ENCODE results near the gene SAMD11. TPM values are rescaled to one million over a fixed set of nuclear protein-coding genes. Genes with fewer than 3 reads are reported as not detected.

Gene SAMD11
- total and polyA plus RNA-seq, 2 of the 13 experiments (the other 11 are each of a cell fraction or from before 2014, with no cell fraction given), result 0.11 TPM; not detected in 1

DNA sequence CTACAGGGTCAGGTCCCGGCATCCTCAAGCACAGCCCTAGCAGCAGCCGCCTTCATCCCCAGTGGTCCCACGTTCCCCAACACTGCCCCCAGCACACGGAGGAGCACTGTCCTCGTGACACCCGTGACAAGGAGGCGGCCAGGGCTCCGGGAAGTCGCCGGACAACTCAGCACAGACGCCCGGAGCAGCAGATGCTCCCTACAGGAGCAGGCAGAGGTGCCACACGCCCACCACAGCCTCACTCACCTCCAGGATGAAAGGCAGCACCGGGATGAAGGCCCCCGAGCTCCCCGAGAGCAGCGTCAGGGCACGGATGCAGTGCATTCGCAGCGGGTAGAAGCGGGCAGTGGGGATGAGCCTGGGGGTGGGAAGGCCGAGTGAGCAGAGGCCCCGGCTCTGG is 27.2 kb downstream of the SAMD11 start:
- Histone ChIP-seq H3K36me3 (replicated peaks in 1 of 2; ENCODE audit: control insufficient read depth in 1 of 2, insufficient read depth in 2 of 2, low read length in 2 of 2) (peaks cover 53 to 94% of the 10 kb centered on the region in 2 experiments), H3K9me3 (ENCODE audit: low read length) (no peaks in the 10 kb centered on the region), H3K4me3 (replicated peaks in 1 of 3; ENCODE audit: insufficient read depth in 1 of 3, low read depth in 2 of 3, low read length in 3 of 3) (no peak overlapping the region), H3K4me1 (ENCODE audit: insufficient read depth, low read length) (no peaks in the 10 kb centered on the region), H4K20me1 (ENCODE audit: insufficient read depth, low read length) (peaks cover 3% of the 10 kb centered on the region; the same call in 1 of the 2 replicates), H3K4me2 (ENCODE audit: low read depth, low read length) (no peak overlapping the region), H3K79me2 (ENCODE audit: insufficient read depth, low read length) (no peaks in the 10 kb centered on the region), H3K27me3 (ENCODE audit: control insufficient read depth in 1 of 2, insufficient read depth in 2 of 2, low read length in 2 of 2) (no peaks in the 10 kb centered on the region), H2AFZ (ENCODE audit: low read length) (no peak overlapping the region), H3K27ac (ENCODE audit: extremely low read length, insufficient read depth, low read length) (no peak overlapping the region), H3K9ac (ENCODE audit: insufficient read depth, low read depth, low read length) (no peak overlapping the region)
- intact Hi-C loops (cut with micrococcal nuclease; ENCODE audit: unreplicated experiment) (no loop called here), in situ Hi-C loops (cut with HindIII; ENCODE audit: extremely low pct_ligation_motif_present, low pct_unique_long_range_greater_than_20kb) (no loop called here)
- ATAC-seq (no peak), FAIRE-seq (no peak), DNase-seq (ENCODE audit: low spot score) (no peak)
- WGBS (ENCODE audit: low lambda C conversion rate), result 100% methylated on average over 7 of the region's 23 CpGs
- no TSS peak for BruUV-seq (replicated peaks)
- ChIA-PET POLR2A (no interaction called here), CTCF (ENCODE audit: low intra/inter-chr PET ratio, low total read pairs) (no interaction called here)
- peak; percentile 32; the same call in 1 of the 2 replicates for TF ChIP-seq RBFOX2 (IDR thresholded peaks at IDR 0.05; ENCODE audit: low read depth, low read length)
- no peak for TF ChIP-seq ZNF891 (CRISPR knock-in tag; IDR thresholded peaks at IDR 0.05)

DNA sequence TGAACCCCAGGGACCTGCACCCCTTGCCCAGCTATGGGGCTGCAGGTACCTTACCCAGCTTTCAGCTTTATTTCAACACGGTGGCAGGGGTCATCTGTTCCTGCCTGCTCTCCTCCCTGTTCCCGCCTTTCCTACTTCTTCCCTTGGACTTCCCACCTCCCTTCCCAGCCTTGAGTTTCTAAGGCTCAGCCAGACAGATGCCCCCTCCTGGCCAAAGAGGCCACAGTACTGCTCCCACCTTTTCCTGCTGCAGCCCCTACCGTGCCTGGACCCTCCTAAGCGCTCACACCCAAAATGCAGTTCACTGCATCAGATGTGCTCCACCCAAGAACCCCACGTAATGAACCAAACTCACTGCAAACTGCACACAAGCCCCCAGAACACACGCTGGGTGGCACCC is 27.6 kb downstream of the SAMD11 start:
- Histone ChIP-seq H3K9me3 (ENCODE audit: low read length) (no peaks in the 10 kb centered on the region), H4K20me1 (ENCODE audit: insufficient read depth, low read length) (peaks cover 3% of the 10 kb centered on the region; the same call in 1 of the 2 replicates), H3K27ac (ENCODE audit: extremely low read length, insufficient read depth, low read length) (no peak overlapping the region), H3K36me3 (replicated peaks in 1 of 2; ENCODE audit: control insufficient read depth in 1 of 2, insufficient read depth in 2 of 2, low read length in 2 of 2) (peaks cover 50 to 94% of the 10 kb centered on the region in 2 experiments), H3K9ac (ENCODE audit: insufficient read depth, low read depth, low read length) (no peak overlapping the region), H2AFZ (ENCODE audit: low read length) (no peak overlapping the region), H3K4me2 (ENCODE audit: low read depth, low read length) (no peak overlapping the region), H3K4me3 (replicated peaks in 1 of 3; ENCODE audit: insufficient read depth in 1 of 3, low read depth in 2 of 3, low read length in 3 of 3) (no peak overlapping the region), H3K79me2 (ENCODE audit: insufficient read depth, low read length) (no peaks in the 10 kb centered on the region), H3K4me1 (ENCODE audit: insufficient read depth, low read length) (no peaks in the 10 kb centered on the region), H3K27me3 (ENCODE audit: control insufficient read depth in 1 of 2, insufficient read depth in 2 of 2, low read length in 2 of 2) (no peaks in the 10 kb centered on the region)
- in situ Hi-C loops (cut with HindIII; ENCODE audit: extremely low pct_ligation_motif_present, low pct_unique_long_range_greater_than_20kb) (no loop called here), intact Hi-C loops (cut with micrococcal nuclease; ENCODE audit: unreplicated experiment) (no loop called here)
- CTCF ChIA-PET (ENCODE audit: low intra/inter-chr PET ratio, low total read pairs), result no interaction called here
- no TSS peak for BruUV-seq (replicated peaks)
- WGBS (ENCODE audit: low lambda C conversion rate), result 89% methylated on average over 6 of the region's 6 CpGs
- ATAC-seq, result peak; percentile 48
- POLR2A ChIA-PET, result no interaction called here
- TF ChIP-seq, protein P1, sequence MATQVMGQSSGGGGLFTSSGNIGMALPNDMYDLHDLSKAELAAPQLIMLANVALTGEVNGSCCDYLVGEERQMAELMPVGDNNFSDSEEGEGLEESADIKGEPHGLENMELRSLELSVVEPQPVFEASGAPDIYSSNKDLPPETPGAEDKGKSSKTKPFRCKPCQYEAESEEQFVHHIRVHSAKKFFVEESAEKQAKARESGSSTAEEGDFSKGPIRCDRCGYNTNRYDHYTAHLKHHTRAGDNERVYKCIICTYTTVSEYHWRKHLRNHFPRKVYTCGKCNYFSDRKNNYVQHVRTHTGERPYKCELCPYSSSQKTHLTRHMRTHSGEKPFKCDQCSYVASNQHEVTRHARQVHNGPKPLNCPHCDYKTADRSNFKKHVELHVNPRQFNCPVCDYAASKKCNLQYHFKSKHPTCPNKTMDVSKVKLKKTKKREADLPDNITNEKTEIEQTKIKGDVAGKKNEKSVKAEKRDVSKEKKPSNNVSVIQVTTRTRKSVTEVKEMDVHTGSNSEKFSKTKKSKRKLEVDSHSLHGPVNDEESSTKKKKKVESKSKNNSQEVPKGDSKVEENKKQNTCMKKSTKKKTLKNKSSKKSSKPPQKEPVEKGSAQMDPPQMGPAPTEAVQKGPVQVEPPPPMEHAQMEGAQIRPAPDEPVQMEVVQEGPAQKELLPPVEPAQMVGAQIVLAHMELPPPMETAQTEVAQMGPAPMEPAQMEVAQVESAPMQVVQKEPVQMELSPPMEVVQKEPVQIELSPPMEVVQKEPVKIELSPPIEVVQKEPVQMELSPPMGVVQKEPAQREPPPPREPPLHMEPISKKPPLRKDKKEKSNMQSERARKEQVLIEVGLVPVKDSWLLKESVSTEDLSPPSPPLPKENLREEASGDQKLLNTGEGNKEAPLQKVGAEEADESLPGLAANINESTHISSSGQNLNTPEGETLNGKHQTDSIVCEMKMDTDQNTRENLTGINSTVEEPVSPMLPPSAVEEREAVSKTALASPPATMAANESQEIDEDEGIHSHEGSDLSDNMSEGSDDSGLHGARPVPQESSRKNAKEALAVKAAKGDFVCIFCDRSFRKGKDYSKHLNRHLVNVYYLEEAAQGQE (IDR thresholded peaks at IDR 0.05; ENCODE audit: borderline replicate concordance in 1 of 2, low read depth in 1 of 2, low read length in 2 of 2), result no peak
- TF ChIP-seq, protein P2, sequence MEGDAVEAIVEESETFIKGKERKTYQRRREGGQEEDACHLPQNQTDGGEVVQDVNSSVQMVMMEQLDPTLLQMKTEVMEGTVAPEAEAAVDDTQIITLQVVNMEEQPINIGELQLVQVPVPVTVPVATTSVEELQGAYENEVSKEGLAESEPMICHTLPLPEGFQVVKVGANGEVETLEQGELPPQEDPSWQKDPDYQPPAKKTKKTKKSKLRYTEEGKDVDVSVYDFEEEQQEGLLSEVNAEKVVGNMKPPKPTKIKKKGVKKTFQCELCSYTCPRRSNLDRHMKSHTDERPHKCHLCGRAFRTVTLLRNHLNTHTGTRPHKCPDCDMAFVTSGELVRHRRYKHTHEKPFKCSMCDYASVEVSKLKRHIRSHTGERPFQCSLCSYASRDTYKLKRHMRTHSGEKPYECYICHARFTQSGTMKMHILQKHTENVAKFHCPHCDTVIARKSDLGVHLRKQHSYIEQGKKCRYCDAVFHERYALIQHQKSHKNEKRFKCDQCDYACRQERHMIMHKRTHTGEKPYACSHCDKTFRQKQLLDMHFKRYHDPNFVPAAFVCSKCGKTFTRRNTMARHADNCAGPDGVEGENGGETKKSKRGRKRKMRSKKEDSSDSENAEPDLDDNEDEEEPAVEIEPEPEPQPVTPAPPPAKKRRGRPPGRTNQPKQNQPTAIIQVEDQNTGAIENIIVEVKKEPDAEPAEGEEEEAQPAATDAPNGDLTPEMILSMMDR (CRISPR knock-in tag; IDR thresholded peaks at IDR 0.05), result peak; percentile 50
- TF ChIP-seq SMC3 (IDR thresholded peaks at IDR 0.05; ENCODE audit: low read length) (peak; percentile 15; the same call in 1 of the 2 replicates), STAG1 (CRISPR knock-in tag; IDR thresholded peaks at IDR 0.05) (peak; percentile 19; the same call in 1 of the 2 replicates)
- FAIRE-seq, result no peak
- no peak for DNase-seq (ENCODE audit: low spot score)

Measured in HepG2 (cell line).